Neuronal stem cell (in vitro differentiated cells): ENCODE data around the gene DROSHA.

Source experiments
- DNase-seq: peaks from one replicate; pipeline ENCODE4 v3.0.0-alpha.2; 2013; ENCODE audit warnings: low spot score
- H2AFZ ChIP-seq: one replicate; pipeline ENCODE4 v1.6.1; 2013; ENCODE audit warnings: mild to moderate bottlenecking, low read length, inconsistent platforms
- H2AK5ac ChIP-seq: 2 replicates; pipeline ENCODE4 v1.6.1; 2013; ENCODE audit warnings: low read depth, mild to moderate bottlenecking, inconsistent platforms, low read length, moderate library complexity, mixed read lengths
- H2BK120ac ChIP-seq: 2 replicates; pipeline ENCODE4 v1.6.1; 2013; ENCODE audit warnings: low read depth, mild to moderate bottlenecking, inconsistent platforms, low read length, moderate library complexity, mixed read lengths
- H2BK12ac ChIP-seq: one replicate; pipeline ENCODE4 v1.6.1; 2013; ENCODE audit warnings: low read length, inconsistent platforms
- H2BK15ac ChIP-seq: 2 replicates; pipeline ENCODE4 v1.6.1; 2013; ENCODE audit warnings: mild to moderate bottlenecking, low read length, inconsistent platforms, mixed read lengths
- H2BK5ac ChIP-seq: one replicate; pipeline ENCODE4 v1.6.1; 2013; ENCODE audit warnings: inconsistent platforms, mild to moderate bottlenecking, low read length, moderate library complexity
- H3K14ac ChIP-seq: one replicate; pipeline ENCODE4 v1.6.1; 2013; ENCODE audit warnings: low read length, inconsistent platforms
- H3K18ac ChIP-seq: 2 replicates; pipeline ENCODE4 v1.6.1; 2013; ENCODE audit warnings: low read length, inconsistent platforms
- H3K23ac ChIP-seq: 2 replicates; pipeline ENCODE4 v1.6.1; 2013; ENCODE audit warnings: low read depth, mild to moderate bottlenecking, mixed read lengths, low read length, inconsistent platforms; ENCODE audit not compliant: poor library complexity
- H3K27ac ChIP-seq: replicated peaks from 3 replicates; pipeline ENCODE4 v1.5.1; 2013; ENCODE audit warnings: low read length, inconsistent platforms
- H3K27me3 ChIP-seq, 3 experiments: 2 replicates each; pipeline ENCODE4 v1.6.1; 2013; ENCODE audit warnings: low read length in 3 of 3, mild to moderate bottlenecking in 2 of 3, inconsistent platforms in 1 of 3, low read depth in 1 of 3, mixed read lengths in 1 of 3, moderate library complexity in 1 of 3; ENCODE audit not compliant: control insufficient read depth in 3 of 3, insufficient read depth in 3 of 3
- H3K36me3 ChIP-seq, 2 donors: replicated peaks in 1 of 2; 2 replicates each; pipeline ENCODE4 v1.6.1; 2013; ENCODE audit warnings: low read length in 2 of 2; ENCODE audit not compliant: control insufficient read depth in 2 of 2, insufficient read depth in 2 of 2
- H3K4ac ChIP-seq: 2 replicates; pipeline ENCODE4 v1.6.1; 2013; ENCODE audit warnings: inconsistent platforms, mild to moderate bottlenecking, low read length, moderate library complexity
- H3K4me1 ChIP-seq, 2 donors: 1 replicate in 1 of 2; 2 replicates in 1 of 2; pipeline ENCODE4 v1.6.1; 2013; ENCODE audit warnings: low read length in 2 of 2, low read depth in 1 of 2; ENCODE audit not compliant: control insufficient read depth in 2 of 2, insufficient read depth in 1 of 2
- H3K4me2 ChIP-seq: one replicate; pipeline ENCODE4 v1.6.1; 2013; ENCODE audit warnings: mild to moderate bottlenecking, low read length, inconsistent platforms; ENCODE audit not compliant: insufficient read depth, poor library complexity, severe bottlenecking
- H3K4me3 ChIP-seq, 2 donors: 2 replicates each; pipeline ENCODE4 v1.5.1; 2013; ENCODE audit warnings: low read length in 2 of 2, mild to moderate bottlenecking in 2 of 2, inconsistent platforms in 1 of 2, moderate library complexity in 1 of 2
- H3K79me1 ChIP-seq: one replicate; pipeline ENCODE4 v1.6.1; 2013; ENCODE audit warnings: low read depth, mild to moderate bottlenecking, inconsistent platforms, low read length, moderate library complexity
- H3K9ac ChIP-seq: one replicate; pipeline ENCODE4 v1.6.1; 2013; ENCODE audit warnings: mild to moderate bottlenecking, low read depth, low read length, inconsistent platforms; ENCODE audit not compliant: poor library complexity
- H3K9me3 ChIP-seq, 2 donors: replicated peaks in 1 of 2; 2 replicates each; pipeline versions ENCODE3 to v1.6.1; 2013; ENCODE audit warnings: low read length in 2 of 2, mild to moderate bottlenecking in 2 of 2, inconsistent platforms in 1 of 2, low read depth in 1 of 2, mixed read lengths in 1 of 2, moderate library complexity in 1 of 2; ENCODE audit not compliant: control insufficient read depth in 2 of 2, insufficient read depth in 1 of 2
- H4K8ac ChIP-seq: one replicate; pipeline ENCODE4 v1.6.1; 2013; ENCODE audit warnings: low read depth, mild to moderate bottlenecking, inconsistent platforms, low read length, moderate library complexity
- H4K91ac ChIP-seq: one replicate; pipeline ENCODE4 v1.6.1; 2013; ENCODE audit warnings: low read length, low read depth, mild to moderate bottlenecking, inconsistent platforms; ENCODE audit not compliant: poor library complexity
- WGBS, 2 donors: extraction: QIAGEN DNeasy Blood & Tissue Kit; methylation state at CpG; one replicate each; pipeline ENCODE4 v1.1.7; 2013; ENCODE audit warnings: missing lambda C conversion rate in 2 of 2, mixed read lengths in 1 of 2; ENCODE audit not compliant: insufficient read length in 2 of 2, insufficient replicate concordance in 1 of 2; ENCODE audit errors: extremely low coverage in 2 of 2; 5-methylcytosine and 5-hydroxymethylcytosine counted together

DROSHA gene

GRCh38 chr5:31421806-31422586, 109.9 kb downstream of the DROSHA start:
- H3K9ac ChIP-seq, result no peak overlapping the region
- WGBS, 2 donors, result no CpG with 5 or more reads among the region's 7 CpGs
- H3K27me3 ChIP-seq, result no peaks in the 10 kb centered on the region
- no peak overlapping the region for H3K4ac ChIP-seq
- no peaks in the 10 kb centered on the region for H3K9me3 ChIP-seq
- no peak overlapping the region for H4K8ac ChIP-seq
- no peak overlapping the region for H3K4me3 ChIP-seq
- H3K23ac ChIP-seq, result no peak overlapping the region
- no peak overlapping the region for H2AK5ac ChIP-seq
- no peak overlapping the region for H4K91ac ChIP-seq
- no peak overlapping the region for H3K14ac ChIP-seq
- H2BK120ac ChIP-seq, result no peak overlapping the region
- no peak overlapping the region for H3K4me2 ChIP-seq
- no peak overlapping the region for H2AFZ ChIP-seq
- no peak for DNase-seq
- no peak overlapping the region for H3K18ac ChIP-seq
- H3K36me3 ChIP-seq, result peaks cover 15 to 96% of the 10 kb centered on the region in 2 donors
- H2BK12ac ChIP-seq, result no peak overlapping the region
- no peak overlapping the region for H2BK5ac ChIP-seq
- no peak overlapping the region for H3K27ac ChIP-seq
- H3K4me1 ChIP-seq, result peaks cover 0 to 3% of the 10 kb centered on the region in 2 donors
- no peaks in the 10 kb centered on the region for H3K79me1 ChIP-seq
- H2BK15ac ChIP-seq, result no peak overlapping the region

- Histone ChIP-seq H2BK15ac (no peak overlapping the region), H2BK5ac (no peak overlapping the region), H3K79me1 (no peaks in the 10 kb centered on the region), H3K4me2 (no peak overlapping the region), H3K36me3 (peaks cover 19 to 98% of the 10 kb centered on the region in 2 donors), H2BK120ac (no peak overlapping the region), H2BK12ac (no peak overlapping the region), H3K27ac (no peak overlapping the region), H3K4me1 (no peaks in the 10 kb centered on the region), H3K23ac (no peak overlapping the region), H3K18ac (no peak overlapping the region), H2AK5ac (no peak overlapping the region), H3K9me3 (no peaks in the 10 kb centered on the region), H3K27me3 (no peaks in the 10 kb centered on the region), H3K4me3 (no peak overlapping the region), H3K14ac (no peak overlapping the region), H2AFZ (no peak overlapping the region), H3K9ac (no peak overlapping the region), H3K4ac (no peak overlapping the region), H4K8ac (no peak overlapping the region), H4K91ac (no peak overlapping the region)
- DNase-seq, result no peak
- no CpG with 5 or more reads among the region's 5 CpGs for WGBS, 2 donors
Observed at GRCh38 chr5:31417512-31417911, 114.4 kb downstream of the DROSHA start.

- WGBS, 2 donors, result no CpG with 5 or more reads among the region's 3 CpGs
- Histone ChIP-seq H3K4me3 (no peak overlapping the region), H4K91ac (no peak overlapping the region), H3K4me1 (peaks cover 0 to 3% of the 10 kb centered on the region in 2 donors), H3K4me2 (no peak overlapping the region), H3K9me3 (no peaks in the 10 kb centered on the region), H4K8ac (no peak overlapping the region), H3K9ac (no peak overlapping the region), H3K27ac (no peak overlapping the region), H3K27me3 (no peaks in the 10 kb centered on the region), H2BK15ac (no peak overlapping the region), H3K79me1 (no peaks in the 10 kb centered on the region), H3K4ac (no peak overlapping the region), H2AFZ (no peak overlapping the region), H2AK5ac (no peak overlapping the region), H2BK12ac (no peak overlapping the region), H3K18ac (no peak overlapping the region), H3K23ac (no peak overlapping the region), H3K14ac (no peak overlapping the region), H2BK5ac (no peak overlapping the region), H3K36me3 (peaks cover 16 to 99% of the 10 kb centered on the region in 2 donors), H2BK120ac (no peak overlapping the region)
- no peak for DNase-seq
Observed at GRCh38 chr5:31416547-31416946, 115.3 kb downstream of the DROSHA start.

- H2BK15ac ChIP-seq, result no peak overlapping the region
- no peak overlapping the region for H3K4me3 ChIP-seq
- H2BK120ac ChIP-seq, result no peak overlapping the region
- no peak overlapping the region for H3K14ac ChIP-seq
- WGBS, 2 donors, result no CpG with 5 or more reads among the region's 2 CpGs
- no peak overlapping the region for H4K8ac ChIP-seq
- H3K9me3 ChIP-seq, result no peaks in the 10 kb centered on the region
- H3K36me3 ChIP-seq, result peaks cover 16 to 98% of the 10 kb centered on the region in 2 donors
- no peak overlapping the region for H3K4me2 ChIP-seq
- H3K18ac ChIP-seq, result no peak overlapping the region
- no peak overlapping the region for H4K91ac ChIP-seq
- H3K23ac ChIP-seq, result no peak overlapping the region
- H2BK12ac ChIP-seq, result no peak overlapping the region
- no peak overlapping the region for H2BK5ac ChIP-seq
- H3K4ac ChIP-seq, result no peak overlapping the region
- no peak for DNase-seq
- no peaks in the 10 kb centered on the region for H3K79me1 ChIP-seq
- H3K4me1 ChIP-seq, result peaks cover 0 to 3% of the 10 kb centered on the region in 2 donors
- no peak overlapping the region for H2AFZ ChIP-seq
- H2AK5ac ChIP-seq, result no peak overlapping the region
- no peak overlapping the region for H3K9ac ChIP-seq
- H3K27ac ChIP-seq, result no peak overlapping the region
- H3K27me3 ChIP-seq, result no peaks in the 10 kb centered on the region
Observed at GRCh38 chr5:31415960-31416359, 115.9 kb downstream of the DROSHA start.
